Measurements from ENCODE around the gene STX4.

Gene STX4

DNA sequence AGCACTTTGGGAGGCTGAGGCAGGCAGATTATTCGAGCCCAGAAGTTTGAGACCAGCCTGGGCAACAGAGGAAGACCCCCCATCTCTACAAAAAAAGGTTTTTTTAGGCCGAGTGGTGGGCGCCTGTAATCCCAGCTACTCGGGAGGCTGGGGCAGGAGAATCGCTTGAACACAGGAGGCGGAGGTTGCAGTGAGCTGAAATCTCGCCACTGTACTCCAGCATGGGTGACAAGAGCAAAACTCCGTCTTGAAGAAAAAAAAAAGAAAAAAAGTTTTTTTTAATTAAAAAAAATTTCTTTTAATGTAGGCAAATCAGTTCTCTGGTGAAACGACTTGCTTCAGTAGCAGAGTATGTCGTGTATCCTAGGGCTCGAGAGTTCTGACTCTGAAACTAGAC, 37.4 kb upstream of the STX4 start:
- TF ChIP-seq, protein P1, sequence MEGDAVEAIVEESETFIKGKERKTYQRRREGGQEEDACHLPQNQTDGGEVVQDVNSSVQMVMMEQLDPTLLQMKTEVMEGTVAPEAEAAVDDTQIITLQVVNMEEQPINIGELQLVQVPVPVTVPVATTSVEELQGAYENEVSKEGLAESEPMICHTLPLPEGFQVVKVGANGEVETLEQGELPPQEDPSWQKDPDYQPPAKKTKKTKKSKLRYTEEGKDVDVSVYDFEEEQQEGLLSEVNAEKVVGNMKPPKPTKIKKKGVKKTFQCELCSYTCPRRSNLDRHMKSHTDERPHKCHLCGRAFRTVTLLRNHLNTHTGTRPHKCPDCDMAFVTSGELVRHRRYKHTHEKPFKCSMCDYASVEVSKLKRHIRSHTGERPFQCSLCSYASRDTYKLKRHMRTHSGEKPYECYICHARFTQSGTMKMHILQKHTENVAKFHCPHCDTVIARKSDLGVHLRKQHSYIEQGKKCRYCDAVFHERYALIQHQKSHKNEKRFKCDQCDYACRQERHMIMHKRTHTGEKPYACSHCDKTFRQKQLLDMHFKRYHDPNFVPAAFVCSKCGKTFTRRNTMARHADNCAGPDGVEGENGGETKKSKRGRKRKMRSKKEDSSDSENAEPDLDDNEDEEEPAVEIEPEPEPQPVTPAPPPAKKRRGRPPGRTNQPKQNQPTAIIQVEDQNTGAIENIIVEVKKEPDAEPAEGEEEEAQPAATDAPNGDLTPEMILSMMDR (IDR thresholded peaks at IDR 0.05; ENCODE audit: insufficient read depth, low read depth, low read length, missing control alignments), result no peak
- no peak for DNase-seq (ENCODE audit: low read depth)
- peak overlapping the region; percentile 88 for H3K4me3 ChIP-seq (ENCODE audit: low read depth, low read length)

DNA sequence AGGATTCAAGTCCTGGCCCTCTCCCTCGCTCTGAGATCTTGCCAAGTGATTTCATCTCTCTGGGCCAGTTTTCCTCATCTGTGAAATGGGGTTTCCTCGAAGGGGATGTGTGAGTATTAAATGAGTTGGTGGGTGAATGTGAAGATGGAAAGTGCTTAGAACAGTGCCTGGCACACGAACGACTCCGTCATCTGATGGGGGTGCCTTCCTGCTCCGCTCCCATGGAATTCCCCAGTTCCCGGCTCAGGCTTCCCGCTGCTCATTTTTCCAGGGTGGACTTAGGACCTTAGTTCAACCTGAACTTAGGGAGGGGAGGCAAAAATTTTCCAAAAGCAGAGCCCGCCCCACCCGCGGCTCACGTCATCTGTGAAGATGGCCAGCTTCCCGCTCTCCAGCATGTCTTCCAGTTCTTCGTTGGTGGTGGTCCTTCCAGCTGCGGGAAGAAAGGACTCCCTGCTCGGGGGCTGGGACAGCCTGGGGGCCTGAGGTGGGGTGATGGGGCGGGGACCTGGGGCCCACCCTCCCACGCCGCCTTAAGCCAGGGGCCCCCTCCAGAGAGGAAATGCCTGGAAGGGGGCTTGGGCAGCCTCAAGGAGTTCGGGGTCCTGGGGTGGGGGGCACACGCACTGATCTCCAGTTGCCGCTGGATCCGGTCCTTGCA, 36.9 kb upstream of the STX4 start:
- DNase-seq (ENCODE audit: low read depth), result peak; percentile 49
- peak overlapping the region; percentile 88 for H3K4me3 ChIP-seq (ENCODE audit: low read depth, low read length)
- TF ChIP-seq, protein P1 (IDR thresholded peaks at IDR 0.05; ENCODE audit: insufficient read depth, low read depth, low read length, missing control alignments), result no peak

DNA sequence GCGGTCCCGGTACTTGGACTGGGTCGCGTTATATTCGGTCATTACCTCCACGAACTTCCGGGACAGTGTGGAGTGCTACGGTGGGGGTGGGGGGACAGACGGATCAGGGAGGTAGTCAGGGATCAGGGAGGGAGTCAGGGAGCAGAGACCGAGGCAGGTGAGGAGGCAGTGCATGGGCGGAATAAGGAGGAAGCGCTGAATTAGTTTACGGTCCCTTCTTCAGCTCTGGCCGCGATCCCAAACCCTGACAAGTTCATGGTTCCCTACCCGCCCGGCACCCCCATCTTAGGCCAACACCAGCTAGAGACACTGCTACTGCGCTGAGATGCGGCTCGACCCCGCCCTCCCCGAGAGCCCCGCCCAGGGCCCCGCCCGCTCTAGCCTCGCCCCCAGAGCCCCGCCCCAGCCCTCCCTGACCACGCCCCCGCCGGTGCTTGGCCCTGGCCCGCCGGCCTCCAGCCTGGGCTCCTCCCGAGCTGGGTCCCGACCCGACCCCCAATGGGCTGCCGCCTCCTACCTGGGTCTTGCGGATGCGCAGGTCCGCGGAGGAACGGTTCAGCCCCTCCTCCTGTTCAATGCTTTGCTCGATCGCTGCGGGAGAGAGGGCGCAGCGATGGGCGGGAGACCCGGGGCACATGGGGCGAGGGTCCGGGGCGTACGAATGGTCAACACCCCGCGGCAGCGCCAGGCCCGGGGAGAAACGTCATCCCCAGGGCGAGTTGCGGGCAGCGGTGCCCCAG, 36.2 kb upstream of the STX4 start:
- DNase-seq (ENCODE audit: low read depth), result peak; percentile 93
- TF ChIP-seq, protein P1 (IDR thresholded peaks at IDR 0.05; ENCODE audit: insufficient read depth, low read depth, low read length, missing control alignments), result no peak
- H3K4me3 ChIP-seq (ENCODE audit: low read depth, low read length), result peak overlapping the region; percentile 88

DNA sequence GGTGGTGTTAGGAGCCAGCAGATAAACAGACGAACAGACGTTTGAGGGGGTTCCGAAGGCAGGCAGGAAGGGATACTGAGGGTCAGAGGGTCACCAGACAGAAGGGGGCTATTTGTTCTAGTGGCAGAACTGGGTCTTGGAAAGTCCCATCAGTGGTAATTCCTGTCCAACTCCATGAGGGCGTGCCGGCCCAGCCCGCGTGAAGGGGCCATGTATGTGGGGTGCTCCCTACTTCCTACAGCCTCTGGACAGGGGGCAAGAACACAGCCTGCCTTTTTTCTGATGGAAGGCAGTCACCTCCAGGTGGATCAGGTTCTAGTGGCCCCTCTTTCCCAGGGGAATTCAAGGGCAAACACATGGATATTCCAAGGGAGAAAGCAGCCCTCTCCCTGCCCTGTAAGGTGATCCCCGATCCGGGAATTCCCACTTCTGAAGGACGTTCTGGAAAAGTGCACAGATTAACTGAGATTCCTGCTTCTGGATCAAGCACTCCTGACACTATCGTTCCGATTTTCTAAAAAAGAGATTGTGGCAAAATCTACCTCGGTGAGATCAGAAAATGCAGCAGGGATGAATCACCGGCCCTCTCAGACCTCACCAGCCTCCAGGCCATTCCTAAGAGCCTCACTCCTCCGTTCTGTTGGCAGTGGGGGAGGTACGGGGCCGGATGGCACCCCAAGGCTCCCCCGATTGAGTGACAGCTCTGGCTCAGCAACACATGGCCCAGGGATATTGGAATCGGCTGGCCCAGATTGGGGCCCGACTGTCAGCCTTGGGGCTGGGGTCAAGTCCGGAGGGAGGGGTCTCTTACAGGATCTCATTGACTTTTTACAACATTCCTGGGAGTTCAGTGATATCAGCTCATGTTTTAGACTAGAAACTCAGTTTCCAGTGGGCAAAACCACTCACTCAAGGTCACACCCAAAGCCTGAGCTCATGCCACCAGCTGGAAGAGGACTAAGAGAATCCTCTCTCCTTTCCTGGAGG, 35.3 kb upstream of the STX4 start:
- DNase-seq (ENCODE audit: low read depth), result no peak
- TF ChIP-seq, protein P1 (IDR thresholded peaks at IDR 0.05; ENCODE audit: insufficient read depth, low read depth, low read length, missing control alignments), result no peak
- H3K4me3 ChIP-seq (ENCODE audit: low read depth, low read length), result peak overlapping the region; percentile 44

DNA sequence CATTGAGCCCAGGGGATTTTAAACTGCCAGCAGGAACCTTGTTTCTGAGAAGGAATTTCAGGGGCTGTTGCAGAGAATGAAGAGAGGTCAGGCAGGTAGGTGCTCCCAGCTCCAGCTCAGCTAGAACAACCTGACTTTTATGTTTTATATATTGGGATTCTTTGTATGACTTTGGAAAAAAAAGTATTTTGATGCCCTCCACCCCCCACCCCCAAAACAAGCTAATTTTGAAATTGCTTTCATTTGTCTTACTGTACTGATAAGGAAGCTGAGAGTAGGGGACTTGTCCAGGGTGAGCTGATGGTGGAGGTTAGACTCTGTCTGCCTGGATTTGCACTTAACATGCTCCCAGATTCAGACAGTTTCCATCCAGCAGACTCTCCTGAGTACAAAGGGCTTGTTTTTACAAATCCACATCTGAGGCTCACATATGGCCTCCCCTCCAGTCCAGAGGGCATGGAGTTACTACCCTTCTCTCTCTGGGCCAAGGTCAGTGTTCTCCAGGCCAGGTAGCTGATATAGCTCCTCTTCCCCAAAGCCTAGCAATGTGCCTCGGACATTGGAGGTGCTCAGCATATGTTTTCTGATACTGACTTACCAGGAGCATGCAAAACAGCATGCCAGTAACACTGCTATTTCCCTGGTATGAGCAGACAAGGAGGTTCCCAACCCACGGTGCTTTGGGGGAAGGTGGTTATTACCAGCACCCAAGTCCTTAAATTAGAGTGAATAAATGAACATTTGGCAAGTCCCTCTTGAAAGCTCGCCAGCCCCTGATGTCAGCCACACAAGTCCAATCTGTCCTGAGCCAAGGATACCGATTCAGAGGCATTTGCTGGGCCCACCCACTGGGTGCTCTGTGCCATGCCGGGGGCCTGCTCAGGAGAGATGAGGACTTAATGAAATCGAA, 34.3 kb upstream of the STX4 start:
- TF ChIP-seq, protein P1 (IDR thresholded peaks at IDR 0.05; ENCODE audit: insufficient read depth, low read depth, low read length, missing control alignments), result no peak
- DNase-seq (ENCODE audit: low read depth), result no peak
- no peak overlapping the region for H3K4me3 ChIP-seq (ENCODE audit: low read depth, low read length)

All from GM12865 (cell line).